Gastrocnemius medialis (tissue), 4 donors: Measurements from ENCODE around the gene MTOR. TPM values are rescaled to one million over a fixed set of nuclear protein-coding genes. Genes with fewer than 3 reads are reported as not detected.

Experiments
- ATAC-seq, 2 donors: fragments of 150-250 bp; one replicate each; pipeline ENCODE4 v1.9.1; 2016
- DNase-seq, 2 donors: peaks; one replicate each; pipeline ENCODE4 v3.0.0-alpha.2; 2019
- H3K27ac ChIP-seq, 4 donors: fragments of 200-600 bp; sonication (generic); 1 replicate in 1 of 4; 2 replicates in 3 of 4; pipeline ENCODE4 v1.5.1; 2016 to 2018; ENCODE audit warnings: mild to moderate bottlenecking in 2 of 4, moderate library complexity in 1 of 4
- H3K27me3 ChIP-seq, 3 donors: fragments of 200-600 bp; sonication (generic) in 2 of 3; 1 replicate in 1 of 3; 2 replicates in 2 of 3; pipeline versions ENCODE4 v1.5.1 to v1.6.0; 2016 to 2019; ENCODE audit warnings: mild to moderate bottlenecking in 1 of 3, moderate library complexity in 1 of 3
- H3K36me3 ChIP-seq, 2 donors: fragments of 200-600 bp; sonication (generic) in 1 of 2; one replicate each; pipeline ENCODE4 v1.5.1; 2017 to 2018
- H3K4me1 ChIP-seq, 2 donors: fragments of 200-600 bp; sonication (generic) in 1 of 2; one replicate each; pipeline ENCODE4 v1.5.1; 2016 to 2017; ENCODE audit warnings: mild to moderate bottlenecking in 2 of 2
- H3K4me3 ChIP-seq, 4 donors: fragments of 200-600 bp; sonication (generic) in 3 of 4; 1 replicate in 1 of 4; 2 replicates in 3 of 4; pipeline ENCODE4 v1.5.1; 2016 to 2019; ENCODE audit warnings: mild to moderate bottlenecking in 2 of 4
- H3K9me3 ChIP-seq, 3 donors: fragments of 200-600 bp; sonication (generic) in 2 of 3; 1 replicate in 1 of 3; 2 replicates in 2 of 3; pipeline ENCODE4 v1.5.1; 2016 to 2019
- POLR2A ChIP-seq, 2 donors: fragments of 450-650 bp; IDR thresholded peaks; one replicate each; pipeline ENCODE4 v1.6.1; 2017; ENCODE audit warnings: antibody characterized with exemption in 2 of 2, mild to moderate bottlenecking in 2 of 2, moderate library complexity in 2 of 2
- in situ Hi-C, 4 donors: fragments of 200-750 bp; cut with MboI; loops; one replicate each; pipeline versions ENCODE4 v1.15.0 to v1.8.0; 2017; ENCODE audit warnings: low sequenced_read_pairs in 4 of 4
- intact Hi-C: fragments of 100-400 bp; cut with DNase I; formaldehyde crosslinking; loops from one replicate; pipeline ENCODE4 v1.15.1; 2023; ENCODE audit warnings: low total_unique reads
- total RNA-seq, 4 donors: library from RNA; depleted of rRNA; stranded (reverse); fragments of >200 nt; gene quantifications; one replicate each; pipeline versions ENCODE4 v1.1.0 to v1.2.3, GENCODE V29; 2016
- TF ChIP-seq, protein P1 (sequence below), 5 experiments: fragments of 450-650 bp in 3 of 5; fragments of 200-600 bp in 2 of 5; sonication (generic) in 2 of 5; IDR thresholded peaks in 4 of 5; conservative IDR thresholded peaks in 1 of 5; 1 replicate in 4 of 5; 2 replicates in 1 of 5; pipeline ENCODE4 v1.5.1; 2016 to 2019; ENCODE audit warnings: antibody characterized with exemption in 5 of 5, mild to moderate bottlenecking in 3 of 5, moderate library complexity in 3 of 5

Gene MTOR
- total RNA-seq, 4 donors from 2014 or later: 40.7 to 66.3 (median 52.9) TPM

DNA sequence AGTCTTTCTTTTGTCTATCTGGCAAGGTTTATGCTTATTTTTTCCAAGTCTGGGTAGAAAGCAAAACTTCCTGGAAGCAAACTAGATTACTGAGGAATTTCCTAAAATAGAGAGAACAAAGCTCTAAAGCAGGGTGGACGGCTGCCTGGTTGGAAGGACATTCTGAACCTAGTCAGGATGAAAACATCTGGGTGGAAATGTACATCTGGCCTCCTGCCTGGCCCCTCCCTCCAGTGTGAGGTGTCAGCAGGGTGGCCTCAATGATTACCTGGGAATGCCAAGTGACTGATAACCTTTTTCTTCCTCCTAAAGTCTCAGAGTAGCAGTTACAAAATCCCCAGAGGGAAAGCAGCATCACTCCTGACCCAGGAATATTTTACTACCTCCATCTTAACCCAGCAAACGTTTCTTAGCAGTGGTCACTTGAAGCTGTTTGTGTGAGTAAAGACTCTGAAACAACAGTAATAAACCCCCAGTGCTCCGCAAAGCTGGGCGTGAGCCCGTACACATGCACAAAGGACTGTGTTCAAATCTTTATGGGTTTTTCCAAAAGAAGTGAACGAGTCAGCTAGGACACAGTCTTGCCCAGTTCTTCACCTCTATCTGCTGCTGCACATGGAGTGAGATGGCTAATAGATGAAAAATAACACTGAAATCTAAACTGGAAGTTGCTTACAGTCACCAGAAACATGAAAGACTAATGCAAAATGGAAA lies 54.3 kb downstream of the MTOR start:
- no peaks in the 10 kb centered on the region for H3K9me3 ChIP-seq
- no peaks in the 10 kb centered on the region for H3K4me1 ChIP-seq
- peak overlapping the region in 2 of 4 donors; percentile 20 to 62 for H3K27ac ChIP-seq
- H3K4me3 ChIP-seq: no peak overlapping the region
- no peaks in the 10 kb centered on the region for H3K27me3 ChIP-seq
- ATAC-seq (peak; percentile 51 to 55), DNase-seq (peak; percentile 57 to 72)
- peaks cover 0 to 90% of the 10 kb centered on the region in 2 donors for H3K36me3 ChIP-seq
- intact Hi-C loops (no loop called here), in situ Hi-C loops (no loop called here)
- TF ChIP-seq, protein P1, sequence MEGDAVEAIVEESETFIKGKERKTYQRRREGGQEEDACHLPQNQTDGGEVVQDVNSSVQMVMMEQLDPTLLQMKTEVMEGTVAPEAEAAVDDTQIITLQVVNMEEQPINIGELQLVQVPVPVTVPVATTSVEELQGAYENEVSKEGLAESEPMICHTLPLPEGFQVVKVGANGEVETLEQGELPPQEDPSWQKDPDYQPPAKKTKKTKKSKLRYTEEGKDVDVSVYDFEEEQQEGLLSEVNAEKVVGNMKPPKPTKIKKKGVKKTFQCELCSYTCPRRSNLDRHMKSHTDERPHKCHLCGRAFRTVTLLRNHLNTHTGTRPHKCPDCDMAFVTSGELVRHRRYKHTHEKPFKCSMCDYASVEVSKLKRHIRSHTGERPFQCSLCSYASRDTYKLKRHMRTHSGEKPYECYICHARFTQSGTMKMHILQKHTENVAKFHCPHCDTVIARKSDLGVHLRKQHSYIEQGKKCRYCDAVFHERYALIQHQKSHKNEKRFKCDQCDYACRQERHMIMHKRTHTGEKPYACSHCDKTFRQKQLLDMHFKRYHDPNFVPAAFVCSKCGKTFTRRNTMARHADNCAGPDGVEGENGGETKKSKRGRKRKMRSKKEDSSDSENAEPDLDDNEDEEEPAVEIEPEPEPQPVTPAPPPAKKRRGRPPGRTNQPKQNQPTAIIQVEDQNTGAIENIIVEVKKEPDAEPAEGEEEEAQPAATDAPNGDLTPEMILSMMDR (IDR thresholded peaks at IDR 0.05 in 4 of 5, conservative IDR thresholded peaks at IDR 0.05 in 1 of 5): no peak
- TF ChIP-seq POLR2A (IDR thresholded peaks at IDR 0.05): no peak

DNA sequence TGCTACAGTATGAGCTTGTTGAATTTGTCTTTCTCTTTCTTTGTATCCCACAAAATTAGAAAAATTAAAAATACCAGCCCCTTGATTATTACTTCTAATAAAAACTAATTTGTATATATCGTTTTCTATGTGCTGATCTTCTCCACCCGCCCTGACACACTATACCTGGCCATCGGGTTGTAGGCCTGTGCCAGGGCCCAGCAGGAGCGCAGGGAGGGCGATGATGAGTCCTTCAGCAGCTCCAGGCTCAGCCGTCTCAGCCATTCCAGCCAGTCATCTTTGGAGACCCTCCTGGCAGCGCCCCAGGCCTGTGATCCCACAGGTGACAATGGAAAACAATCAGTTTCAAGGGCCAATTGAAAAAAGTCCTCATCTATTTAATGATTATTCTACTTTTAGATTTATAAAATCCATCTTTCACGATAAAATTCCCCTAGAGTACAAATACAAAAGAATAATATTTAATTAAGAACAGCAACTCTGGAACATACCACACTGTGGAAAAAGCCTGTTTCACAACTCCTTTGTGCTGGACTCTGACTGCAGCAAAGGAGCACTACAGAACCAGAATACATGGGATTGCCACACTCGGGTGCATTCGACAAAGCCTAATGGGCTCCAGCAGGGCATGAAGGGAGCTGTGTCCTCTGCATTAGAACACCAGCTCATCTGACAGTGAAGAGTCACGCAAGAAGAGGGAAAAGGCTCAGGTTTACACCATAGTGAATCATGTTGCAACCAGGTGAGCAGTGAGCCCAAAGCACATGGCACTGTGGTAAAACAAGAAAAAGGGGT lies 57.8 kb downstream of the MTOR start:
- peak; percentile 53 to 73 for ATAC-seq

DNA sequence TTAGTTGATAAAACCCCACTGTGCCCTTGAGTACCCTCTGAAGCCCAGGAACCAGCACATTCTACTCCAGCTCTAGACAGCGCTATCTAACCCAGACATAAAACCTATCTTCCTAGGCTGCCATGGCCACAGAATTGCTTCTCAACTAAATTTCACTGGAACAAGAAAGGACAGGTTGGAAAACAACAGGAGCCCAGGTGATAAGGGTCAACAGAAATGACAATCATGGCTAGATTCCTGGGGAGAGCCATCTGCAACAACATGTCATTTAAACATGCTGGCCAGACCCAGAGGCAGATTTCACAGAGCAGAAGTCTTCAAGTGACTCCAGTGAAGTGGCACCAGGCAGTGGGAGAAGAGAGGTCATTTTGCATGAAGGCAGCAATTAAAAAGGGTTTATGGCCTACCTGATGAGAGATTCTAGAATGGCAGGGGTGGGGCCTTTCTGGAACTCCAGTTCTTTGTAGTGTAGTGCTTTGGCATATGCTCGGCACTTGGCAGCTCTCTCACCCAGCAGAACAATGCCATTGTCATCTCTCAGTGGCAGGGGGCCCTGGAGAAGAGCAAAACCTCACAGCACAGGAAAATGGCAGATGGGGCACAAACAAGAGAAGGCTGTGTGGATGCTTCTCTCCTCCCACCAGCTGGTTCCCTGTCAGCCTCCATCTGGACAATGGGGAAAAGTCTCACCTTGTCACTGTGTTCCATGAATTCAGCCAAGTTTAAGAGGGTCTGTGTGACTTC lies 63.3 kb downstream of the MTOR start:
- Histone ChIP-seq H3K4me3 (no peak overlapping the region), H3K27me3 (no peaks in the 10 kb centered on the region), H3K9me3 (no peaks in the 10 kb centered on the region), H3K4me1 (no peaks in the 10 kb centered on the region), H3K27ac (no peak overlapping the region), H3K36me3 (peaks cover 0 to 93% of the 10 kb centered on the region in 2 donors)
- DNase-seq (no peak), ATAC-seq (no peak)
- intact Hi-C loops: no loop called here
- in situ Hi-C loops: no loop called here
- TF ChIP-seq, protein P1 (IDR thresholded peaks at IDR 0.05 in 4 of 5, conservative IDR thresholded peaks at IDR 0.05 in 1 of 5): no peak
- TF ChIP-seq POLR2A (IDR thresholded peaks at IDR 0.05): no peak

More for the DNA sequence above, 57.8 kb downstream of the MTOR start:
- Histone ChIP-seq H3K36me3 (peaks cover 0 to 87% of the 10 kb centered on the region in 2 donors), H3K4me3 (no peak overlapping the region), H3K4me1 (no peaks in the 10 kb centered on the region), H3K9me3 (no peaks in the 10 kb centered on the region), H3K27ac (peak overlapping the region in 2 of 4 donors; percentile 28 to 43), H3K27me3 (no peaks in the 10 kb centered on the region)
- intact Hi-C loops (no loop called here), in situ Hi-C loops (no loop called here)
- DNase-seq: peak; percentile 11 to 38
- no peak for TF ChIP-seq POLR2A (IDR thresholded peaks at IDR 0.05)

DNA sequence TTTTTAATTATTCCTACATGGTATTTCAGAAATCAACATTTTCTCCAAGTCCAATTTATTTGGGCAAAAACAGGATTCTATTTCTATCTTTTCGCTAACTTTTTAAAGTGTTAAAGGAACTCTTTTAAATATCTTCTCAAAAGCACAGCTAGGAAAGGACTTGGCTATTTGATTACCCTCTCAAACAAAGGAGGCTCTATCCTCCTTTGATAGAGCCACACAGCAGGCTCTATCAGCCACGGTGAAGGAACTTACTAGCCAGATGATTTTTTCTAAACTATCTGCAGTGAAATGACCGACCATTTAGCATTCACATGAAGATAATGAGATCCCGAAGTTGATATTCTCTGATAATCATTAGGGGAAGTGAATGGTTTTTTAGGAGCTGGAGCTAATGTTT lies 64.1 kb downstream of the MTOR start:
- Histone ChIP-seq H3K9me3 (no peaks in the 10 kb centered on the region), H3K4me1 (no peaks in the 10 kb centered on the region), H3K27me3 (no peaks in the 10 kb centered on the region), H3K36me3 (peaks cover 0 to 93% of the 10 kb centered on the region in 2 donors), H3K4me3 (no peak overlapping the region), H3K27ac (no peak overlapping the region)
- intact Hi-C loops: no loop called here
- DNase-seq (no peak), ATAC-seq (no peak)
- no peak for TF ChIP-seq POLR2A (IDR thresholded peaks at IDR 0.05)
- TF ChIP-seq, protein P1 (IDR thresholded peaks at IDR 0.05 in 4 of 5, conservative IDR thresholded peaks at IDR 0.05 in 1 of 5): no peak
- in situ Hi-C loops: no loop called here
